ENCODE measurements around the gene CKAP4.
"Not testable (repeated sequence)": the region's sequence is repeated elsewhere in the genome, so short reads cannot be mapped to it uniquely, and the experiment has no call there.

CKAP4 gene

GRCh38 chr12:106247674-106248311 lies at the start of gene CKAP4:
Gene CKAP4 (minus strand): TSS chr12:106248020. CDS start chr12:106247851, 169 bp downstream.
- no peak for FAIRE-seq

GRCh38 chr12:106297075-106297474 lies 49.3 kb upstream of the CKAP4 start:
- FAIRE-seq: no peak

- FAIRE-seq: no peak
These were observed 48.5 kb upstream of the CKAP4 start for GRCh38 chr12:106296179-106296877.

- FAIRE-seq: no peak
These were observed 44.5 kb upstream of the CKAP4 start for GRCh38 chr12:106292339-106292738.

GRCh38 chr12:106291342-106291741 lies 43.5 kb upstream of the CKAP4 start:
- peak; percentile 93 for FAIRE-seq

- no peak for FAIRE-seq
These were observed 42.8 kb upstream of the CKAP4 start for GRCh38 chr12:106290666-106291065.

GRCh38 chr12:106289196-106289681 lies 41.4 kb upstream of the CKAP4 start:
- no peak for FAIRE-seq

GRCh38 chr12:106288494-106289195 lies 40.8 kb upstream of the CKAP4 start:
- FAIRE-seq: no peak

- no peak for FAIRE-seq
These were observed 40.3 kb upstream of the CKAP4 start for GRCh38 chr12:106288101-106288493.

GRCh38 chr12:106287364-106287763 lies 39.5 kb upstream of the CKAP4 start:
- FAIRE-seq: no peak

- not testable (repeated sequence) for FAIRE-seq
These were observed 38.8 kb upstream of the CKAP4 start for GRCh38 chr12:106286576-106287162.

GRCh38 chr12:106285982-106286381 lies 38.2 kb upstream of the CKAP4 start:
- no peak for FAIRE-seq

GRCh38 chr12:106284358-106285105 lies 36.7 kb upstream of the CKAP4 start:
- FAIRE-seq: no peak

- FAIRE-seq: no peak
These were observed 34.8 kb upstream of the CKAP4 start for GRCh38 chr12:106282457-106283097.

- FAIRE-seq: no peak
These were observed 34.0 kb upstream of the CKAP4 start for GRCh38 chr12:106281804-106282203.

- FAIRE-seq: no peak
These were observed 33.4 kb upstream of the CKAP4 start for GRCh38 chr12:106281056-106281782.

GRCh38 chr12:106280106-106280505 lies 32.3 kb upstream of the CKAP4 start:
- FAIRE-seq: peak; percentile 97

- FAIRE-seq: no peak
These were observed 28.4 kb upstream of the CKAP4 start for GRCh38 chr12:106276032-106276740.

GRCh38 chr12:106275458-106275857 lies 27.6 kb upstream of the CKAP4 start:
- FAIRE-seq: no peak

- FAIRE-seq: peak; percentile 99
These were observed 26.8 kb upstream of the CKAP4 start for GRCh38 chr12:106274575-106275121.

Data from islet of Langerhans (tissue), 1 donor.